Endometrial microvascular endothelial cells (primary cell): Measurements from ENCODE around the gene RBPMS2. TPM values are rescaled to one million over a fixed set of nuclear protein-coding genes. Genes with fewer than 3 reads are reported as not detected.

Experiments
- in situ Hi-C: cut with HindIII; loops from 2 replicates; pipeline ENCODE4 v1.10.0; 2017; ENCODE audit warnings: low sequenced_read_pairs, low pct_unique_long_range_greater_than_20kb; ENCODE audit errors: inconsistent ontology term
- total RNA-seq: library from RNA; depleted of rRNA; stranded (reverse); fragments of >200 nt; gene quantifications from one replicate; pipeline ENCODE4 v1.2.3, GENCODE V29; 2015; ENCODE audit errors: inconsistent ontology term

The RBPMS2 gene
- total RNA-seq, 1 donor from 2014 or later = not detected

- in situ Hi-C loops = no loop called here
Observed at GRCh38 chr15:64792282-64792681, 16.9 kb upstream of the RBPMS2 start.

GRCh38 chr15:64791401-64791800 is 16.0 kb upstream of the RBPMS2 start:
- in situ Hi-C loops = no loop called here

- in situ Hi-C loops = no loop called here
Observed at GRCh38 chr15:64783796-64784195, 8.4 kb upstream of the RBPMS2 start.

GRCh38 chr15:64782751-64783150 is 7.4 kb upstream of the RBPMS2 start:
- in situ Hi-C loops = no loop called here

GRCh38 chr15:64781299-64781698 is 5.9 kb upstream of the RBPMS2 start:
- in situ Hi-C loops = no loop called here

GRCh38 chr15:64780600-64781156 is 5.3 kb upstream of the RBPMS2 start:
- in situ Hi-C loops = no loop called here

GRCh38 chr15:64779630-64780029 is 4.2 kb upstream of the RBPMS2 start:
- in situ Hi-C loops = no loop called here

- in situ Hi-C loops = no loop called here
Observed at GRCh38 chr15:64779024-64779423, 3.6 kb upstream of the RBPMS2 start.

GRCh38 chr15:64776402-64776786 is 1.0 kb upstream of the RBPMS2 start:
- in situ Hi-C loops = no loop called here

GRCh38 chr15:64774629-64775493 is 528 bp downstream of the RBPMS2 start:
- in situ Hi-C loops = no loop called here

- in situ Hi-C loops = no loop called here
Observed at GRCh38 chr15:64774037-64774628, 1.3 kb downstream of the RBPMS2 start.

GRCh38 chr15:64773606-64774005 is 1.8 kb downstream of the RBPMS2 start:
- in situ Hi-C loops = no loop called here

- in situ Hi-C loops = no loop called here
Observed at GRCh38 chr15:64772964-64773363, 2.4 kb downstream of the RBPMS2 start.

GRCh38 chr15:64772488-64772887 is 2.9 kb downstream of the RBPMS2 start:
- in situ Hi-C loops = no loop called here

GRCh38 chr15:64770626-64771025 is 4.8 kb downstream of the RBPMS2 start:
- in situ Hi-C loops = no loop called here

GRCh38 chr15:64767203-64767602 is 8.2 kb downstream of the RBPMS2 start:
- in situ Hi-C loops = no loop called here

- in situ Hi-C loops = no loop called here
Observed at GRCh38 chr15:64766058-64766457, 9.3 kb downstream of the RBPMS2 start.

- in situ Hi-C loops = no loop called here
Observed at GRCh38 chr15:64763874-64764273, 11.5 kb downstream of the RBPMS2 start.

- in situ Hi-C loops = no loop called here
Observed at GRCh38 chr15:64763462-64763861, 11.9 kb downstream of the RBPMS2 start.

- in situ Hi-C loops = no loop called here
Observed at GRCh38 chr15:64763021-64763420, 12.4 kb downstream of the RBPMS2 start.
